GM21717 (cell line): ENCODE measurements around the gene GRM8.
A peak's percentile ranks its signal among the peaks of the same experiment; 100 is the strongest.

Experiments
- ATAC-seq: cut with Tn5 transposase; IDR thresholded peaks from one replicate; pipeline ENCODE4 v1.9.1; 2021; ENCODE audit warnings: mild to moderate bottlenecking, moderate library complexity; ENCODE audit not compliant: unreplicated experiment

GRM8 gene

GRCh38 chr7:126750207-126750911, 502.4 kb downstream of the GRM8 start:
- no peak for ATAC-seq

DNA sequence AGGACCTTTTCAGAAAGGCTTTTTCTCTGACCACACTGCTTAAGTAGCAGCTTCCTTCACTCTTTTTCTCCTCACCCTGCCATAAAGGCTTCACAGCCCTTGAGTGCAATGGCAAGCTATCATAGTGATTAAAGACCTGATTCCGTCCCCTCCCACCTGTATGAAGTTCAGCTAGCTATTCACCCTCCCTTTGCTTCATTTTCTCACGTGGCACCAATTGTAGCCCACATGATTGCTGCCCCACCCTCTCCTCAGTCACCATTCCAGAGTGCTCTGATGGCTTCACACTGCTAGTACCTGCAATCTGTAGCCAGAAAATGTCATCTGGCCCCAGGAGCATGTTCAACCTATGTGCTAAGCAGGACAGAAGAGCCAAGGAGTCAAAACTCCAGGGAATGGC, 523.8 kb downstream of the GRM8 start:
- ATAC-seq, result no peak

DNA sequence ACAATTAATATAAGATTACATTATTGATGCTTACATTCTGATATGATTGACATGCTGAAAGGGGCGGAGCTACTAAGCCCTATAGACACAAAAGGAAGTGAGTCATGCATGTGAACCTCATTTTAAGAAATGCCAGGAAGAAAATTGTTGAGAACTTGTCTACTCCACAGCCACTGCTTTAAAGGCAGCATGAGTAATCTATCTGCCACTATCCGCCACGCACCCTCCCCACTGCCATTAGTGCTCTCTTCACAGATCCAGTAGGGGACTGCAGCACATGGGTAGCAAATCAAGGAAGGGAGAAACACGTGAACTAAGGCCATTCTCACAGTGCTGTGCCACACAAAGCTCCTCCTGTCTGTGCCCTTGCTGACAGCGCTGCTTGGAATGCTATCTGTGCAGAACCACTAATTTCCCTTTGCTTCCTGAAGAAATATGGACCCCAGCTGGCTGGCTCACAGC, 524.8 kb downstream of the GRM8 start:
- ATAC-seq, result peak; percentile 49

DNA sequence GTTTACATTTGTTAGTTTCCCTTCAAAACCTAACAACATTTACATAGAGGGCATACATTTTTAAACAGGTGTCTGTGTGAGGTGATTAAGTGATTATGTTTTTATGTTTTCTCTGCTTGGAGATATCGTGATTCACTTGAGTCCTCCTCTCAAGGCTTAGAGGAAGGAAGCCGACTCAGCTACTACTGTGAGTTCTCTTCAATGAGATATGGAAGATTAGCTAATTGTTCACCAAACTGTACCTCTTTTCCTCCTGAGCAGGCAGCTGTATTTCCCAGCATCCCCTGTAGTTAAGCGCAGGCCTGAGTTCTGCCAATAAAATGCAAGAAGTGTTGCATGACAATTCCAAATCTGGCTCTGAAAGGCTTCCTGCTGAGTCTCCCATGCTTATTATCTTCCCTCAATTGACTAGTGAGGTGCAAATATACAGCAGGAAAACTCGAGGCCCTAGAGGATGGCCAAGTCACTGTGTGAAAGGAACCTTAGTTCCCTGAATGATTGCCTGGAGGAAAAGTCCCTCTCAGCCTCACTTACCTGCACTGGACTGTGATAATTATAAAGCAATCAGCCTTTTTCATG, 528.7 kb downstream of the GRM8 start:
- no peak for ATAC-seq

DNA sequence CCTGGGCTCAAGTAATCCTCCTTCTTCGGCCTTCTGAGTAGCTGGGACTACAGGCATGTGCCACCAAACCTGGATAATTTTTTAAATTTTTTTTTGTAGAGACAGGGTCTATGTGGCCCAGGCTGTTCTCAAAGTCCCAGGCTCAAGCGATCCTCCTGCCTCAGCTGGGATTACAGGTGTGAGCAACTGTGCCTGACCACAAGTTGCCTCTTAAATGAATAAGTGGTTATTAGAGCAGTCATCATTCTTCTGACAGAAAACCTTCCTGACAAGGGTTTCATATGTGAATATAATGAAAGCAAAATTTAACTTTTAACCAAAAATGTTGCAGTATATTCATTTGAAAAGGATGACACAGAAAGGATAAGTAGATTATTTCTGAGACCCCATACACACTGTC, 532.5 kb downstream of the GRM8 start:
- peak; percentile 94 for ATAC-seq

DNA sequence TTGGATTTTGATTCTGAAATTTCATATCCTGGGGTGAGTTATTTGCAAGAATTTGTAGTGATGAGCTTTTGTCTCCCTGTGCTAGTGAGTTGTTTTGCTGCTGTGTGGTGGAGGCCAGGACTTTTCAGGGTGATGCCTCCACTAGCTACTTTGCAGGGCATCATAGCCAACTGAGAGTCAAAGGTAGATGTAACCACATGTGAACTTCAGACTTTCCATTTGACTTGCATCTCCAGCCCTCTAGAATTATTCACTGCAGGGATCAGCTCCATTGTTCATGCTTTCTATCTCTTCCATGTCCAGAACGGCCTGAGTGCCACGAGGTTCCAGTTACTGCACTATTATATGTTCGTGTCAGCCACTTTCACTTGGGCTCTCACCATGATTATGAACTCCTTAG, 534.3 kb downstream of the GRM8 start:
- no peak for ATAC-seq

- ATAC-seq, result no peak
Observed at GRCh38 chr7:126716321-126716720, 536.4 kb downstream of the GRM8 start.

- ATAC-seq, result no peak
Observed at GRCh38 chr7:126715076-126715475, 537.7 kb downstream of the GRM8 start.

DNA sequence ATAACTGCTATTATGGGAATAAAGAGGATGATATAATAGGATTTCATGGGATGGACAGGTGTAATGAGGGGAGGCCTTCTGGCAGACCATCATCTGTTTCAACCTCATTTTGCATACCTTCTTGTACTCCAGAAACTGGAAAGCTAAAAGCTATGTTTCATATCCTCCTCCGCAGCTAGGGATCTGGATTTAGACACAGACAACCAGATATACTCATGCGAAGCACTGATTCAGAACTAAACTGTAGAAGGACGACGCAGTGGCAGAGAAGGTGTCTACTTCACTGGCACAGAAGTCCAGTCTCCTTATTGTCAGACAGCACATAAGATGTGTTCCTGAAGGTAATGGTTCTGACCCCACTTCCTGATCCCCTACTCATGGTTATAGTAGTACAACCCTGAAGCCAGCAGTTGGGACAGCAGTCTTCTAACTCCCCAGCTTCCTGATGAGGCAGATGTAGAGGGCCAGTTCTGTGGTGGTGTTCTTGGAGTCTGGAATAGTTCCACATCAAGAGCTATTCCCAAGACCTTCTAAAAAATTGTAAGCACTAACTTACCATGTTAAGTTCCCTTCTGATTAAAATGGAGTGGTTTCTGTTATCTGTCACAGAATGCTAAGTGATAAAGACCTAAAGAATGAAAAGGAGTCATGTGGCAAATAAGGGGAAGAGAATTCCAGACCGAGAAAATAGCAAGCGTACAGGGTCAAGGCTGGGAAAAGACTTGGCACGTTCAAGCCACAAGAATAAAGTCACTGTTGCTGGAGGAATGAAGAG, 550.3 kb downstream of the GRM8 start:
- peak; percentile 73 for ATAC-seq

- ATAC-seq, result peak; percentile 89
Observed at GRCh38 chr7:126700807-126701604, 551.7 kb downstream of the GRM8 start.

DNA sequence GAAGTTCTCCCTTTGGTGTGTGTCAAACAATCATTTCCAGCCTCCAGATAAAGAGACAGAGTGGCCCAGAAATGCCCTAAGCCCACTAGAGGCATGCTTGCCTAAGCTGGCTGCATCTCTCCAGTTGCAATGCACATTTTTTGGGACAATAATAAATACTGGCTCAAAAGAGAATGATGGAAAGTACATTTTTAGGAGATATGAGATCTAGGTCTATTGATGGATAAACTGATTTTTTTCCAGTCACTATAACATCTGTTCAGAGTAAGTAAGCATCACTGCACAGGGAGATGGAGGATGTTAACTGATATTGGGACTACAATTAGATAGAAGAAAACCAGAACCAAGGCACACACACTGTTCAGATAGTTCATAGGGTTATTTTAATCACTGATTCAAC, 553.0 kb downstream of the GRM8 start:
- ATAC-seq, result no peak

DNA sequence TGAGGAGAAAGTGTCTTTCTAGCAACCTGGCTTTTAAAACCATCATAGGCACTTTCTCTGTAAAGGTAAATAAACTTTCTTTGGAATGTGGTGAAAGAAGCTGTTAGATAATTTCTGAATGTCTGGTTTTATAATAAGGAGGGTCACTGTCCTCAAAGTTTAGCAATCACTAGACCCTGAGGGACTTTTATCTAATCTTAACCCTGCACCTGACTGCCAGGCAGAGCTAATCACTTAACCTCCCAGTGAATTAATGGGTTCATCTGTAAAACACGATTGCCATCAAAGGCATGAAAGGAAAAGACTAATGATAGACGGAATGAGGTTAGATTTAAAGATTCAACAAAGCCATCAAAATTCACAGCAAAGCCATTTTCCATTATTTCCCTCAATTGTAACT, 553.8 kb downstream of the GRM8 start:
- ATAC-seq, result no peak

GRCh38 chr7:126698446-126698845, 554.3 kb downstream of the GRM8 start:
- ATAC-seq, result no peak

DNA sequence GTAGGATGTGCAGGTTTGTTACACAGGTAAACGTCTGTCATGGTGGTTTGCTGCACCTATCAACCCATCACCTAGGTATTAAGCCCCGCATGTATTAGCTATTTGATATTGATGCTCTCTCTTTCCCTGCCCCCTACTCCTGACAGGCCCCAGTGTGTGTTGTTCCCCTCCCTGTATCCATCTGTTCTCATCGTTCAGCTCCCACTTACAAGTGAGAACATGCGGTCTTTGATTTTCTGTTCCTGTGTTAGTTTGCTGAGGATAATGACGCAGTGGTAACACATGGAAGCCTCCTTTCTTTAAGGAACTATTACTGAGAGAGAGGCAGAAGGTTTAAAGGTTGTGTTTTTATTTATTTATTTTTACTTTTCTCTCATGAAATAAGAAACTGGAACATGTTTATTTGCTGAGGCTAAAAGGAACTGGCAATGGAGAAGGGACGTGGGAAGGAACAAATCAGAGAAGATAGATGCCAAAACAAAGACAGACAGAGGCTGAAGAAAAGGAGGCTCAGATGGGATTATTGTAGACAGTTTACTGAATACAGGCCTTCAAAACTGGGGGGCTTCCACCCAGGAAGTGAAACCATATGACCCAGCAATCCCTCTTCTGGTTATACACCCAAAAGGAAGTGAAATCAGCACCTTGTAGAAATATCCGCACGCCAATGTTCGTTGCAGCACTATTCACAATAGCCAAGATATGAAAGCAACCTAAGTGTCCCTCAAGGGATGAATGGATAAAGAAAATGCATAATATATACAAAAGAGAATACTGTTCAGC, 556.3 kb downstream of the GRM8 start:
- peak; percentile 46 for ATAC-seq

DNA sequence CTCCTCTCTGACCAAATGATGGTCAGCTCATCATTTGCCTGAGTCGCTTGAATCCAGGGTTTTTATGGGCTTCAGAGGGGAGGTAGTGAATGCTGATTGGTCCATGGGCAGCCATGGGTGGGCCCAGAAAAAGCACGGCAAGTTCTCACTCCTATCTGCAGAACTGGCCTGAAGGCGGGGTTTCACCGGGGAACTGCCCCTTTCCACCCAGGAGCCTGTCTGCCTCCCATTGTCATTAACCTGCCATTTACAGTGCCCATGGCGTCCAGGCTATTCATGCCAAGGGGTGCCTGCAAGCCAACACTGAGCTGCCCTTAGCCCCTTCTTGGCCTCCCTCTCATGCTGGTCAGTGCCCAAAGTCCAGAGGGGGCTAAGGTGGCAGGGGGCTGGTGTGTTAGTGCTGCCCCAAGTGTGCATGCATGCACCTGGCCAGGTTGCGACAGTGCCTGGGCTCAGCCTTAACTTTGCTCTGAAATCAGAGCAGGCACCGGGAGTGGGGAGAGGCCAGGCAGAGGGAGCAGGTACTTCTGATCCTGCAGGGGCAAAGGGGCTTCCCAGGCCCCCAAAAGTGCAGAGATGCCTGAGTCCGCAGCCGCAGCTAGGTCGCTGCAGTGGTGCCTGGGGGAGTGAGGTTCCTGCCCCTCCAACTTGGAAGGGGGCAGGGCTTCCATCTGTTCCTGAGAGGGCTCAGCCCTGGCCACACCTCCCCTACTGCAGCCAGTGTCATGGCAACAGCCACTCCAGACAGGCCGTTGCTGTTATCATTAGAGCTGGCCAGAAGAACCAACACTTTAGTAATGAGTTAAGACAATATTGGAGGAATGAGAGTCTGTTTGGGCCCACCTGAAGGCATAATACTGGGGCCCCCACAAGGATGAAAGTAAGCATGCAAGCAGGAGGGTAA, 561.6 kb downstream of the GRM8 start:
- ATAC-seq, result no peak

DNA sequence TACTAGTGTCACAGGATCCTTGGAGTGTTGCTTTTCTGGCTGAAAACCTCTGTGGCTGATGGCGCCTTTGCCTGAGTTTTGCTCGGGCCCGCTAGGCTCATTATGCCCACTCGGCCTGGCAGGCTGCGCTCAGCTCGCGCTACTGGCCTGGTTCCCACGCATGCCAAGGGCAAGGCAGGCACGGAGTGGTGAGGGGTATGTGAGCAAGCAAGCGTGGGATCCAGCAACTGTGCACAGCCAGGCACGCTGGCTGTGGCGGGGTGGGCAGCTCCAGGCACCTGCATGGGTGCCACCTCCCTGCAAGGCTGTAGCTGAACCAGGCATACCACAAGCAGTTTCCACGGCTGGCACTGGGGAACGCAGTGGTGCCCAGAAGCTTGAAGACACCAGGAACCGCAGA, 562.6 kb downstream of the GRM8 start:
- ATAC-seq, result no peak

- no peak for ATAC-seq
Observed at GRCh38 chr7:126689037-126689436, 563.7 kb downstream of the GRM8 start.

- ATAC-seq, result no peak
Observed at GRCh38 chr7:126686474-126686873, 566.3 kb downstream of the GRM8 start.

- ATAC-seq, result no peak
Observed at GRCh38 chr7:126685596-126685995, 567.1 kb downstream of the GRM8 start.
